Effector memory CD4-positive, alpha-beta T cell (primary cell): ENCODE data around the gene SH2D1A.

Experiments
- DNase-seq, 3 donors: peaks; one replicate each; pipeline ENCODE4 v3.0.0-alpha.2; 2020
- H3K27ac ChIP-seq: 2 replicates; pipeline ENCODE4 v1.7.0; 2013; ENCODE audit warnings: mild to moderate bottlenecking, low read length, moderate library complexity; ENCODE audit not compliant: insufficient read depth, poor library complexity, severe bottlenecking
- H3K27me3 ChIP-seq: replicated peaks from 2 replicates; pipeline ENCODE4 v1.7.0; 2013; ENCODE audit warnings: mild to moderate bottlenecking, low read length; ENCODE audit not compliant: insufficient read depth, control insufficient read depth, poor library complexity, severe bottlenecking
- H3K36me3 ChIP-seq: 2 replicates; pipeline ENCODE4 v1.7.0; 2013; ENCODE audit warnings: mild to moderate bottlenecking, low read length, moderate library complexity; ENCODE audit not compliant: control insufficient read depth, insufficient read depth
- H3K4me1 ChIP-seq: 2 replicates; pipeline ENCODE4 v1.7.0; 2013; ENCODE audit warnings: low read length, mild to moderate bottlenecking; ENCODE audit not compliant: control insufficient read depth, insufficient read depth, poor library complexity, severe bottlenecking
- H3K4me3 ChIP-seq: 2 replicates; pipeline ENCODE4 v1.7.0; 2013; ENCODE audit warnings: low read length, low read depth, mild to moderate bottlenecking; ENCODE audit not compliant: insufficient read depth, poor library complexity, severe bottlenecking
- H3K9me3 ChIP-seq: 2 replicates; pipeline ENCODE4 v1.7.0; 2013; ENCODE audit warnings: mild to moderate bottlenecking, low read length, moderate library complexity; ENCODE audit not compliant: control insufficient read depth

Gene SH2D1A

DNA sequence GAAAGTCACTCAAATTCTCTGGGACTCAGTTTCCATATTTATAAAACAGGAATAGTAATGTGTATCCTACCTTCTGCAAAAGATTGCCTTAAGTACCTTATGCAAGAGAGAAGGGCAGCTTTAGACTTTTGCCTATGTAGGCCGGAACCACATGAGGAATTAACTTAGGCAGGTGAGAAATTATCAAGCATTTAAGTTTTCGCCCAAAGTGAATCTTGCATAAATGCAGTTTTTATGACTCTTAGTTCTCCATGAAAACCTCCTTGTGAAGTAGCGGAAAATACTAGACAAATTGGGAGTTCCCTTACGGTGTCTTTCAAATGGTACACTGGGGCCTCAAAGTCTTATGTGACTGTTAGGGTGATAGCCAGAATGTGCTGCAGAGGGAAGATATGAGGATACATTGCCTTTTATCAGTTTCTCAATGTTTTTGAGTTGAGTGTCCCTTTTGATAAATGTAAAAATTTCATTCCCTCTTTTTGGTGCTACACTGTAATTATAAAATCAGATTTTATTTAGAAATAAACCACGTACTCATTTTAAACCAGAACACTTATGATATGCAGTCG, 2.6 kb downstream of the SH2D1A start:
- H3K4me1 ChIP-seq: peaks cover 9% of the 10 kb centered on the region
- peak overlapping the region; percentile 58 for H3K4me3 ChIP-seq
- no peak for DNase-seq
- H3K27ac ChIP-seq: peak overlapping the region; percentile 78
- no peaks in the 10 kb centered on the region for H3K9me3 ChIP-seq
- H3K27me3 ChIP-seq: no peaks in the 10 kb centered on the region
- no peaks in the 10 kb centered on the region for H3K36me3 ChIP-seq

- no peak for DNase-seq
- Histone ChIP-seq H3K9me3 (no peaks in the 10 kb centered on the region), H3K4me1 (peaks cover 9% of the 10 kb centered on the region), H3K36me3 (no peaks in the 10 kb centered on the region), H3K27ac (peak overlapping the region; percentile 12), H3K27me3 (no peaks in the 10 kb centered on the region), H3K4me3 (no peak overlapping the region)
These were observed 8.3 kb downstream of the SH2D1A start for GRCh38 chrX:124354648-124355047.

DNA sequence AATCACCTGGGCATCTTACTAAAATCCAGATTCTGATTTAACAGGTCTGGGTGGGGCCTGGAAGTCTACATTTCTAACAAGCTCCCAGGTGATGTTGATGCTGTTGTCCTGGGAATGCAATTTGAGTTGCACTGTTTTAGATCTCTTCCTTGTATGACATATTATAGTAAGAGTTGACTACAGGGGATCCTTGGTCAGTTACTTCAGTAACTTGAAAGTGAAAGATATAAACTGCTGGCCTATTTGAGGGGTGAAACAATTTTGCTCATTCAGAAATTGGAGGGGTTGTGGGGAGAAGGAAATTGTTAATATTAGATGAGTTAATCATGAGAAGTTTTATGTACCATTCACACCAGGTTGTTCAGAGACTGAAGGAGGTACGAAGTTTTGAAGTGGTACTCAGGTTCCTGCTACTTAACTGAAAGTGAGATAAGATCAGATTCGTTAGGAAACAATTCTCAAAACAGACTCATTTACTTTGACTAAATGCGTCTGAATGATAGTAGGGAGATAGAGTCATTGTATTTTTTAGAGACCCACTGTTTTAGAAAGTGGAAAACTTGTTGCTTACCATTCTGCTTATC, 12.5 kb downstream of the SH2D1A start:
- no peak for DNase-seq
- Histone ChIP-seq H3K4me3 (no peak overlapping the region), H3K27me3 (no peaks in the 10 kb centered on the region), H3K36me3 (no peaks in the 10 kb centered on the region), H3K9me3 (no peaks in the 10 kb centered on the region), H3K27ac (peak overlapping the region; percentile 37), H3K4me1 (peaks cover 8% of the 10 kb centered on the region)

- DNase-seq: no peak
These were observed 15.7 kb downstream of the SH2D1A start for GRCh38 chrX:124362072-124362471.

GRCh38 chrX:124362761-124363160, 16.4 kb downstream of the SH2D1A start:
- Histone ChIP-seq H3K27me3 (no peaks in the 10 kb centered on the region), H3K9me3 (no peaks in the 10 kb centered on the region), H3K4me3 (no peak overlapping the region), H3K4me1 (peaks cover 3% of the 10 kb centered on the region), H3K36me3 (no peaks in the 10 kb centered on the region), H3K27ac (no peak overlapping the region)
- DNase-seq: no peak

More at GRCh38 chrX:124362072-124362471, 15.7 kb downstream of the SH2D1A start:
- H3K27ac ChIP-seq: no peak overlapping the region
- H3K4me3 ChIP-seq: no peak overlapping the region
- H3K9me3 ChIP-seq: no peaks in the 10 kb centered on the region
- no peaks in the 10 kb centered on the region for H3K27me3 ChIP-seq
- peaks cover 3% of the 10 kb centered on the region for H3K4me1 ChIP-seq
- H3K36me3 ChIP-seq: no peaks in the 10 kb centered on the region

DNA sequence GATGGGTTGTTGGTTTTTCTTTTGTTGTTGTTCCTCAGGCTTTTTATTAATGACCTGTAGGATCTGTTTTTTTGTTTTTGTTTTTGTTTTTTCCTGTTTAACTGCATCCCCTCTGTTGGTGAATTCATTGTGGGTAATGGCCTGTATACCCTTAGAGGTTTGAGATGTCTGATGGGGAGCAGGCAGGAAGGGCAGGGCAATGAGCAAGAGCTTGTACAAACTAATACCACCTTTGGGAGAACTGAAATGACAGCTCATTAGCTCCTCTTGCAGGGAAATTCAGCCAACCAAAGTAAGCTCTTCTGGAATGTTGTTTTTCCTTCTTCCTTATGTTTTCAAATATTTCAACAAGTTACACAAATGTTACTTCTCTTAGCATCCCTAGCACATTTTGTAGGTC, 23.4 kb downstream of the SH2D1A start:
- H3K4me3 ChIP-seq: no peak overlapping the region
- H3K36me3 ChIP-seq: no peaks in the 10 kb centered on the region
- no peak for DNase-seq

GRCh38 chrX:124373348-124373747, 27.0 kb downstream of the SH2D1A start:
- Histone ChIP-seq H3K4me3 (no peak overlapping the region), H3K4me1 (no peaks in the 10 kb centered on the region), H3K27ac (no peak overlapping the region), H3K36me3 (no peaks in the 10 kb centered on the region), H3K9me3 (no peaks in the 10 kb centered on the region), H3K27me3 (no peaks in the 10 kb centered on the region)
- DNase-seq: no peak

More for the DNA sequence above, 23.4 kb downstream of the SH2D1A start:
- Histone ChIP-seq H3K9me3 (no peaks in the 10 kb centered on the region), H3K4me1 (no peaks in the 10 kb centered on the region), H3K27ac (no peak overlapping the region), H3K27me3 (no peaks in the 10 kb centered on the region)

DNA sequence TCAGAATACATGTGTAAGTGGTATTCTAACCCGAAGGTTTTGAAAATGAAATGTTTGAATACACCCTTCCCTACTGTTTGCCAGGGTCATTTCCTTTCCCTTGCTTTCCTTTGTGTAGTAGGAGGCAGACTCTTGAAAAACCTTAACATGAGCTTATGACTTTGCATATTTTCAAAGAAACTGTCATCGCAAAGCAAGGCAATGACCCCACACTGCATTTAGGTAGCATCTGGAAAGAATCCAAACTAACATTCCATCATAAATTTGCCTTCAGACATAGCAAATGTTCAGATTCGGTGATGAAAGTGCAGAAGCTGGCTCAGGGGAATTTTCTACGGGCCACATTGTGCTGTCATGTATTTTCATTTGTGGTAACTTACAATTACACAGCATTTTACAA, 32.3 kb downstream of the SH2D1A start:
- no peak overlapping the region for H3K27ac ChIP-seq
- no peak for DNase-seq
- H3K4me3 ChIP-seq: no peak overlapping the region
- no peaks in the 10 kb centered on the region for H3K27me3 ChIP-seq
- H3K36me3 ChIP-seq: no peaks in the 10 kb centered on the region
- H3K9me3 ChIP-seq: no peaks in the 10 kb centered on the region
- no peaks in the 10 kb centered on the region for H3K4me1 ChIP-seq

GRCh38 chrX:124383354-124383753, 37.0 kb downstream of the SH2D1A start:
- H3K9me3 ChIP-seq: no peaks in the 10 kb centered on the region
- H3K4me3 ChIP-seq: no peak overlapping the region
- no peaks in the 10 kb centered on the region for H3K27me3 ChIP-seq
- no peaks in the 10 kb centered on the region for H3K36me3 ChIP-seq
- no peak overlapping the region for H3K27ac ChIP-seq
- DNase-seq: no peak
- no peaks in the 10 kb centered on the region for H3K4me1 ChIP-seq

GRCh38 chrX:124386401-124386800, 40.0 kb downstream of the SH2D1A start:
- no peaks in the 10 kb centered on the region for H3K27me3 ChIP-seq
- DNase-seq: no peak
- H3K9me3 ChIP-seq: no peaks in the 10 kb centered on the region
- no peak overlapping the region for H3K4me3 ChIP-seq
- H3K27ac ChIP-seq: no peak overlapping the region
- no peaks in the 10 kb centered on the region for H3K36me3 ChIP-seq
- no peaks in the 10 kb centered on the region for H3K4me1 ChIP-seq
